ENCODE results near the gene EXOC4.

DNA sequence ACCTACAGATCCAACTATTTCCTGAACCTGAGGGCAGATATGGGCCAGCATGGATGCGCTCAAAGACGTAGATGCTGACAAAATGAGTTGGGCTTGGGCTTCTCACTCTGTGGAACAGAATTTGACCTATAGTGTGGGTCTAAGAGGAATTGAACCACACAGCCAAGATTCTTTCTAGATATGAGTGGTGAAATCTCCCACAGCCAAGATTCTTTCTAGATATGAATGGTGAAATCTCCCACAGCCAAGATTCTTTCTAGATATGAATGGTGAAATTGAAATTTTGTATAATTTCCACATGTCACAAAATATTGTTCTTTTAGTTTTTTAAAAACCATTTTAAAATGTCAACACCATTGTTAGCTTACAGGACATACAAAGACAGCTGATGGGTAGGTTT is 658.8 kb downstream of the EXOC4 start:
- TF ChIP-seq GATA1 (IDR thresholded peaks at IDR 0.05; ENCODE audit: low read depth, low read length) (no peak), POLR2A (IDR thresholded peaks at IDR 0.05; ENCODE audit: low read length) (no peak)

All from erythroblast (primary cell).